Pancreas (tissue), 10 donors: Measurements from ENCODE around the gene DDI2. TPM values are rescaled to one million over a fixed set of nuclear protein-coding genes. Genes with fewer than 3 reads are reported as not detected.

Experiments used
- ATAC-seq, 4 donors: fragments of 200-7000 bp; cut with Tn5 transposase; one replicate each; pipeline versions ENCODE4 v1.8.0 to v1.9.1; 2020; ENCODE audit warnings: mild to moderate bottlenecking in 4 of 4, moderate library complexity in 4 of 4
- DNase-seq, 6 donors: peaks; one replicate each; pipeline ENCODE4 v3.0.0-alpha.2; 2020
- FAIRE-seq: peaks from 2 replicates; lab custom pipeline; 2012; peaks lifted over from hg19 to GRCh38; lab: Jason Lieb, UNC
- H3K27ac ChIP-seq, 4 donors: fragments of 200-600 bp; sonication (generic); 1 replicate in 3 of 4; 2 replicates in 1 of 4; pipeline versions ENCODE4 v1.5.0 to v1.8.0; 2020
- H3K27me3 ChIP-seq, 4 donors: fragments of 200-600 bp; one replicate each; pipeline ENCODE4 v1.8.0; 2021
- H3K36me3 ChIP-seq, 3 donors: fragments of 200-600 bp; sonication (generic) in 1 of 3; one replicate each; pipeline versions ENCODE4 v1.5.0 to v1.8.0; 2020 to 2021
- H3K4me1 ChIP-seq, 3 donors: fragments of 200-600 bp; one replicate each; pipeline ENCODE4 v1.8.0; 2021
- H3K4me3 ChIP-seq, 4 donors: fragments of 200-600 bp; sonication (generic) in 2 of 4; one replicate each; pipeline versions ENCODE4 v1.5.0 to v1.8.0; 2020 to 2021
- H3K9me3 ChIP-seq, 4 donors: fragments of 200-600 bp; one replicate each; pipeline ENCODE4 v1.8.0; 2021
- CTCF ChIP-seq, 4 donors: fragments of 200-600 bp; sonication (generic) in 3 of 4; IDR thresholded peaks; one replicate each; pipeline versions ENCODE4 v1.5.0 to v1.8.0; 2021; ENCODE audit warnings: antibody characterized with exemption in 4 of 4
- WGBS, 2 donors: extraction: QIAGEN DNeasy Blood & Tissue Kit; methylation state at CpG; one replicate each; pipeline ENCODE4 v1.1.7; 2013; 5-methylcytosine and 5-hydroxymethylcytosine counted together
- intact Hi-C, 3 donors: fragments of 100-400 bp; cut with DNase I; formaldehyde crosslinking; loops; one replicate each; pipeline versions ENCODE4 v1.11.1 to v1.14.2; 2022
- polyA plus RNA-seq, 2 donors: library from polyadenylated mRNA; stranded (reverse); fragments of 200-250 nt; gene quantifications; one replicate each; pipeline ENCODE4 v1.2.3, GENCODE V29; 2013
- total RNA-seq, 6 donors: library from RNA; stranded (reverse); fragmentation: NEBNext Ultra II Directional in 4 of 6; extraction: Animal tissue kit (Norgen Biotek cat#: 25700) in 4 of 6; gene quantifications; one replicate each; pipeline versions ENCODE4 v1.2.1 to v1.2.4, GENCODE V29; 2021 to 2023
- donor health status: healthy with polysubstance abuse.
- donor health status: DM: no; HTN: no; CAD: no; lungs with moderate emphysema.
- donor health status: DM: no; HTN: no; CAD: no.
- donor health status: control.
- donor health status: control.
- donor health status: Bipolar disorder and iron deficiency.
- donor health status: DM: yes; HTN: yes; CAD: no.
- donor health status: DM: no; HTN: no; CAD: no.
- donor health status: DM: no; HTN: no; CAD: no.
- donor health status: DM: yes; HTN: yes; CAD: no.

The DDI2 gene
- total and polyA plus RNA-seq, 8 donors = 4.7 to 17.8 (median 15.3) TPM

- Histone ChIP-seq H3K4me1 (peaks cover 9 to 34% (median 30%) of the 10 kb centered on the region in 3 donors), H3K27ac (no peak overlapping the region), H3K4me3 (no peak overlapping the region), H3K36me3 (peaks cover 0 to 4% (median 0%) of the 10 kb centered on the region in 3 donors), H3K9me3 (no peaks in the 10 kb centered on the region), H3K27me3 (no peaks in the 10 kb centered on the region)
- no peak for DNase-seq
- TF ChIP-seq CTCF (IDR thresholded peaks at IDR 0.05) = no peak
- intact Hi-C loops = no loop called here
- peak in 1 of 4 donors; percentile 19 for ATAC-seq
- FAIRE-seq = no peak
- WGBS, 2 donors = 69 to 75% methylated on average over 13 of the region's 13 CpGs
Observed at GRCh38 chr1:15625056-15625917, 8.0 kb downstream of the DDI2 start.

DNA sequence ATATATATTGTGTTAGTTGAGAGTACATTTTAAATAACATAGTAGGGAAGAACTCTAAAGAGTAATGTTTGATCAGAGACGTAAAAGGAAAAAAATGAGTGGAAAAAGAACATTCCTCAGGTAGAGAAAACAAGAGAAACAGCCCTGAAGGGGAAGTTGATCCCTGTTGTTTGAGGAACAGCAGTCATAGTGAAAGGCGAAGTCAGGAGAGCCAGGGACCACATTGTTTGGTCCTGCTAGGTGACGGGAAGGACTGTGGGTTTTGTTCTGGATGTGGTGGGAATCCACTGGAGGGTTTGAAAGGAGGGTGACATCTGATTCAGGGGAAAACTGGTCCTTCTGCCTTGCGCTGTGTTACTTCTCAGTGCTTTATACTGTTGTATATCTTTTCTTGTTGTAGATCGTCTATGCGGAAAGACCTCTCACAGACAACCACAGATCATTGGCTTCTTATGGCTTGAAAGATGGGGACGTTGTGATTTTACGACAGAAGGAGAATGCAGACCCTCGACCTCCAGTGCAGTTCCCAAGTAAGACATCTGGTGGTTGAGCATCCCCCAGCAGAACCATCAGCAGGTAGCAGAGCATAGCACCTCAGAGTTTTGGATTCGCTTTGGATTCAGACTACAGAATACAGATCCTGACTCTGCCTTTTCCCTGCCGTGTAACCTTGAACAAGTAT is 9.2 kb downstream of the DDI2 start:
- DNase-seq (no peak), FAIRE-seq (no peak), ATAC-seq (no peak)
- H3K27ac ChIP-seq = no peak overlapping the region
- H3K4me3 ChIP-seq = no peak overlapping the region
- 85 to 88% methylated on average over 11 of the region's 11 CpGs for WGBS, 2 donors
- intact Hi-C loops = no loop called here
- no peaks in the 10 kb centered on the region for H3K9me3 ChIP-seq
- H3K4me1 ChIP-seq = peaks cover 2 to 23% (median 22%) of the 10 kb centered on the region in 3 donors
- no peak for TF ChIP-seq CTCF (IDR thresholded peaks at IDR 0.05)
- H3K27me3 ChIP-seq = no peaks in the 10 kb centered on the region
- peaks cover 0 to 9% (median 0%) of the 10 kb centered on the region in 3 donors for H3K36me3 ChIP-seq

GRCh38 chr1:15627343-15627988 is 10.2 kb downstream of the DDI2 start:
- DNase-seq = no peak
- no peak overlapping the region for H3K4me3 ChIP-seq
- WGBS, 2 donors = 63 to 69% methylated on average over 4 of the region's 4 CpGs
- peaks cover 2 to 17% (median 13%) of the 10 kb centered on the region in 3 donors for H3K4me1 ChIP-seq
- no peak for TF ChIP-seq CTCF (IDR thresholded peaks at IDR 0.05)
- H3K27ac ChIP-seq = no peak overlapping the region
- H3K9me3 ChIP-seq = no peaks in the 10 kb centered on the region
- H3K36me3 ChIP-seq = peaks cover 0 to 9% (median 0%) of the 10 kb centered on the region in 3 donors
- no peak for FAIRE-seq
- no peak for ATAC-seq
- H3K27me3 ChIP-seq = no peaks in the 10 kb centered on the region
- intact Hi-C loops = no loop called here

DNA sequence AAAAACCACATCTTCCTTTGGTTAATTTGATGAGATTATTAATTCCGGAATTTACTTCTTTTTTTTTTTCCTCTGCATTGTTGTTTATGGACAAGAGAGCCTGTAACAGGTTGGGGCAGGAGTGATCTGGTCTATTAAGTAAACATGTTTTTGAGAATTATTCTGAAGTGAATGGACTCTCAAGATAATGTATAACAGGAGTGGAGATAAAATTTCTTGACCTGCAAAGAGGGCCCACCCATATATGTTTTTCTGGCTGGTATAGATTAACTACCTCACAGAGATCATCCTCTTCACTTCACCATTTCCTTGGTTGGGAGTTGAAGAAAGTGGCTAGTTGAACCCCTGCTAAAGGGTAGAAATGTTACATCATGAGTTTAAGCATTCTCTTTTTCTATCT is 10.7 kb downstream of the DDI2 start:
- H3K4me3 ChIP-seq = no peak overlapping the region
- H3K4me1 ChIP-seq = peaks cover 2 to 14% (median 10%) of the 10 kb centered on the region in 3 donors
- no peak for FAIRE-seq
- H3K27me3 ChIP-seq = no peaks in the 10 kb centered on the region
- TF ChIP-seq CTCF (IDR thresholded peaks at IDR 0.05) = no peak
- H3K9me3 ChIP-seq = no peaks in the 10 kb centered on the region
- WGBS, 2 donors = 30 to 40% methylated on average over 1 of the region's 1 CpG
- ATAC-seq = no peak
- DNase-seq = no peak
- H3K36me3 ChIP-seq = peaks cover 0 to 10% (median 0%) of the 10 kb centered on the region in 3 donors
- H3K27ac ChIP-seq = no peak overlapping the region
- intact Hi-C loops = no loop called here
